Right lung (tissue), 5 donors: ENCODE results near the gene PECR. TPM values are rescaled to one million over a fixed set of nuclear protein-coding genes. Genes with fewer than 3 reads are reported as not detected.
"Not testable (repeated sequence)": the region's sequence is repeated elsewhere in the genome, so short reads cannot be mapped to it uniquely, and the experiment has no call there.

Experiments
- DNase-seq, 2 donors: peaks; one replicate each; pipeline ENCODE4 v3.0.0-alpha.2; 2013
- polyA plus RNA-seq, 5 donors: library from polyadenylated mRNA; unstranded; fragments of 120-200 nt; gene quantifications; one replicate each; pipeline versions ENCODE4 v1.2.1 to v1.2.3, GENCODE V29; 2013; ENCODE audit warnings: inconsistent platforms in 1 of 5, low replicate concordance in 1 of 5; ENCODE audit not compliant: insufficient read length in 5 of 5, insufficient read depth in 1 of 5

Gene PECR
- polyA plus RNA-seq, 5 donors, result 8.4 to 12.9 (median 12.2) TPM

DNA sequence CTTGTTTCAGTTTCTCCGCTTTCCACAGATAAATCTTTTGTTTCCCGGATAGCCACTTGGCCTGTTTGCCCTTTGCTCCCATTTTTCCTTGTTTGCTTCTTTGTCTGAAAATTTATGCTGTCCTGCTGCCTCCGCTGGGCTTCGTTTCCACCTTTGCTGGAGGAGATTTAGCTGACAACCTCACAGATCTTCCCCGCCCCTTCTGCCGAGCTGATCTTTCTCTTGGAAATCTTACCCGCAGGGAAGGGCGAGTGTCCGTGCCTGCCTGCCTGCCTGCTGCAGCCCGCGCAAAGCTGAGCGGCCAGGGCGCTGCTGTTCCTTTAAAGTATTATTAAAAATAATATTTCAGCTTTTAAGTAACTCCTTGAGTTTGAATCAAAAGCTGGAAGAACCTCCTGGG, 26.2 kb upstream of the PECR start:
- DNase-seq, result no peak

DNA sequence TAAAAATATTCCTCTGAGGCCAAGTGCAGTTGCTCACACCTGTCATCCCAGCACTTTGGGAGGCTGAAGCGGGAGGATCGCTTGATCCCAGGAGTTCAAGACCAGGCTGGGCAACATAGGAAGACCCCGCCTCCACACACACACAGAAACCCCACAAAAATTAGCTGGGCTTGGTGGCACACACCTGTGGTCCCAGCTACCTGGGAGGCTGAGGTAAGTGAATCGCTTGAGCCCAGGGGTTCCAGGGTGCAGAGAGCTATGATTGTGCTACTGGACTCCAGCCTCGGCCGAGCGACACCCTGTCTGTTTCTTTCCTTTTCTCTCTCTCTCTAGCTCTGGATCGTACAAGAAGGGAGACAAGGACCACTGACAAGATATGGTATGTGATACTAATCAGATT, 25.7 kb upstream of the PECR start:
- DNase-seq, result no peak

DNA sequence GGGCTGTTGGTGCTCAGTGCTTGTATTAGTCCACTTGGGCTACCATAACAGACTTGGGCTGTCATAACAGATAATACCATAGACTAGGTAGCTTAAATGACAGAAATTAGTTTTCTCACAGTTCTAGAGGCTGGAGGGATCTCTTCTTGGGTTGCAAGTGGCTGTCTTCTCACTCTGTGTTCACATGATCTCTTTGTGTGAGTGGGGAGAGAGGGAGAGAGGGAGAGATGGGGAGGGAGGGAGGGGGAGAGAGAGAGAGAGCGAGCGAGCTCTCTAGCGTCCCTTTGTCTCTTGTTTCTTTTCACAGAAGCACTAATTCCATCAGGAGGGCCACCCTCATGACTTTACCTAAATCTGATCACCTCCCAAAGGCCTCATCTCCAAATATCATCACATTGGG, 23.1 kb upstream of the PECR start:
- DNase-seq, result no peak

DNA sequence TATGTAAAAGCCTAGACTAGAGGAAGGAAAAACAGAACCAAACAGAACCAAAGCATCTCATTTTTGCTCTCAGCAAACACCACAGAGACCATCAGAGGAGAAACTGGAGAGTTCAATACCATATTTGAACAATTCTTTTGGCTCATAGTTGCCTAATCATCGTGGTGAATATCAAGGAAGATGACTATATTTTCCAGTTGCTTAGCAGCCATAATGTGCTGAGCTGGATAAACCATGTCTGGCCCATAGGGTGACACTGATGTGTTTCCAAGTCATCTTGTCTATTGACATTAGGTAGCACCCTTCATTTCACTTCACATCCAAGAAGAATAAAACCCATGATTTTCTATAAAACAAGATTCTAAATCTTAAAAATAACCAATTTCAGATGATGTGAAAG, 21.6 kb upstream of the PECR start:
- DNase-seq, result no peak

DNA sequence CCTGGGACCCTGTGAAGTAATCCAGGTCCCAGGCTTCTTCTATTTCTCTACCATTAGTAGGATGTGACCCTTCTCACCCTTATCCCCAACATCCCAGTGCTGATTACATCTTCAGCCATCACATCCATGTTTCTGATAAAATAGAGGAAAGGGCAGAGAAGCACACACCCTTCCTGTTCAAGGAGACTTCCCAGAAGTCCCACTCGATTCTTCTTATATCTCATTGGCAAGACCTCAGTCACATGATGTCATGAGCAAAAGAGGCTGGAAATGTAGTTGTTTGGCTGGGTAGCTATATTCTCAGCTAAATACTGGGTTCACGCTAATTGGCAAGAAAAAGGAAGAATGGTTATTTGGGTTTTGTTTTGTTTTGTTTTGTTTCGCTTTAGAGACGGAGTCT, 19.5 kb upstream of the PECR start:
- DNase-seq, result no peak

DNA sequence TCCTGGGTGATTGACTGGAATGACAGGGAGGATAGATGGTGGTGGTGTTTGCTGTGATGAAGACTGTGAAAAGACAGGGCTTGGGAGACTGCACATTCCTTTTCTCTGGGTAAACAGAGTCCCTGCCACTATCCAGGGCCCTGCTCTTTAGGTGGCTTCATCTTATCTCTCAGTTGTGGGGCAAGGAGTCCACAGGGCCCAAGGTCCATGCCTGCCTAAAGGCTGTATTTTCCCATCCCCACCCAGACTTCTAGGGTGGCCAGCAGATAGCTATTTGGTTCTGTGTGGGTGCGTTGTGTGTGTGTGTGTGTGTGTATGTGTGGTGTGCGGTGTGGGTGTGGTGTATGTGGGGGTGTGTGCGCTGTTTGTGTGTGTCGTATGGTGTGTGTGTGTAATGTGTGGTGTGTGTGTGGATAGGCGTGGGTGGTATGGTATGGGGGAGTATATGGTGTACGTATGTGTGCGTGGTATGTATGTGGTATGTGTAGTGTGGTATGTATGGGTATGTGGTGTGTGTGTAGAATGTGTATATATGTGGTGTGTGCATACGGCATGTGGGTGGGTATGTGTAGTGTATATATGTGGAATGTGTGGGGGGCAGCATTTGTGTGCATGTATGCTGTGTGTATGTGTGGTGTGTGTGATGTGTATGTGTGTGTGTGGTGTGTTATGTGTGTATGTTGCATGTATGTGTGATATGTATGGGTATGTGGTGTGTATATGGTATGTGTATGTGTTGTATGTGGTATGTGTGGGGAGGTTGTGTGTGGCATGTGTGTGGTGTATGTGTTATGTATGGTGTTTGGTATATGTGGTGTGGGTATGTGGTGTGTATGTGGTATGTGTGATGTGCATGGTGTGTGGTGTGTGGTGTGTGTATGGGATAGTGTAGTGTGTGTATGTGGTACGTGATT, 17.1 kb upstream of the PECR start:
- no peak for DNase-seq

DNA sequence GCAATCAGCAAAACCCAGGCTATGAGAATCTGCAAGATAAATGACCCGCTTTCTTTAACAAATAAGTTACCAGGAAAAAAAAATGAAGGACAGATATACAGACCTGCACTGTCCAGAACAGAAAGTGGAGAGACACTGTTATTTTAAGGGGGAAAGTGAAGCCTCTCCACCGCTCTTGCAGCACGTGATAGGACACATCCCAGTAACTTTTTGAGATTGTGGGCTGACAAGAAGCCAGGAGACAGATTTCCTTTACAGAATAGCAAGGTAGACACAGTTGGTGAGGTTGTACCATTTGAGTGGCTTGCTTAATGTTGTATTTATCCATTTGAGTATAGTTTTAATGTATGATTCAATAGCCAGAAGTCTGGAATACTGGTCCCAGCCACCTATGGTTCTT, 13.1 kb upstream of the PECR start:
- no peak for DNase-seq

DNA sequence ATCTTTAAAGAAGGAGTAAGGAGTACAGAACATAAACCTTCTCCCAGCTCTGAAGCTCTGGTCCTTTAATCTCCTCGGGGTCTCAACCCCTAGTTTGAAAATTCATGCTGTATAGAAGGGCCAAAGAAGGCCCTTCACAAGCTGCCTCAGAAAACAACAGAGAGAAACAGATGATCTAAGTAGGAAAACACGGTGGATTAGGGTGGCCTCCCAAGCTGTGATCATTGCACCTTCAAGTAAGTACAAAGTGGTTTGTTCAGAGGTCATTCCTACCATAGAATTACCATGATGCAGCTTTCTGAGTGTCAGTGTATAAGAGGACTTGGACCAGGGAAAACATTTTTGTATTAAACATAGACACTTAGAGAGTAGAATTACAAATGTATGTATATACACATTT, 11.0 kb upstream of the PECR start:
- DNase-seq, result no peak

DNA sequence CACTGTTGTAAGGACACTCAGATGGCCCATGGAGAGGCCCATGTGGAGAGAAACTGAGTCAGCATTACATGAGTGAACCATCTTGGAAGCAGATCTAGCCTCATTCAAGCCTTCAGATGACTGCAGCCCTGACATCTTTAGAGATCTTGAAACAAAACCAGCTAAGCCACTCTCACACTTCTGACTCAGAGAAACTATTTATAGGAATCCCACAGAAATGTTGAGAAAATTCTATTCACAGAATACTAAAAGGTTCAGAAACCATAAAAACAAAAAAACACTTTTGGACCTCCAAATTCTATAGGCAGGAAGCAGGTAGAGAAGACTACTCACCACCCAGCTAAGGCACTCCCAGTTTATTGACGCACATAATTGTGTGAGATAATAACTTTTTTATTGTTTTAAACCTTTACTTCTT, 8.8 kb upstream of the PECR start:
- no peak for DNase-seq

DNA sequence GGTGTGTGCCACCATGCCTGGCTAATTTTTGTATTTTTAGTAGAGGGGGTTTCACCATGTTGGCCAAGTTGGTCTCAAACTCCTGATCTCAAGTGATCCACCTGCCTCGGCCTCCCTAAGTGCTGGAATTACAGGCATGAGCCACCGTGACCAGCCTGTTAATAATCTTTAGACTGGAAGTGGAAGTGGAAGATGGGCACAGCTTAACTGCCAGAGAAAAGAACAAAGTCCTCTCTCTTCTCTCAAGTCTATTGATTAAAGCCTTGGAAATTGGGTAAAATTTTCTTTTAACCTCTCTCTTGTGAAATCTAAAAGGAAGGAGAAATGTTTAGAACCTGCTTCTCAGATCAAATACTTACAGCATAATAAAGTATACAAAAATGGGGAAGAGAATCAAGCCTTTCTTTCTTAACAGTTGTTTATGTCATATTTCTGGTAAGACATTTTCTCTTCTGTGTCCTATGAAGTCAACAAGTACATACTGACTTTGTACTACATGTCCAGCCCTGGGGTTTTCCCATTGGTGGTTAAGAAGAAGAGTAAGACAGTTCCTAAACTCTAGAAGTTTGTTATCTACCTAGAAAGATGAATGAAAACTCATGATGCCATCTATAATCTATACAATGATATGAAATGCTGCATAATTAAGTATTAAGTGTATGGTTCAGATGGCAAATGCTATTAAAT, 4.7 kb upstream of the PECR start:
- no peak for DNase-seq

DNA sequence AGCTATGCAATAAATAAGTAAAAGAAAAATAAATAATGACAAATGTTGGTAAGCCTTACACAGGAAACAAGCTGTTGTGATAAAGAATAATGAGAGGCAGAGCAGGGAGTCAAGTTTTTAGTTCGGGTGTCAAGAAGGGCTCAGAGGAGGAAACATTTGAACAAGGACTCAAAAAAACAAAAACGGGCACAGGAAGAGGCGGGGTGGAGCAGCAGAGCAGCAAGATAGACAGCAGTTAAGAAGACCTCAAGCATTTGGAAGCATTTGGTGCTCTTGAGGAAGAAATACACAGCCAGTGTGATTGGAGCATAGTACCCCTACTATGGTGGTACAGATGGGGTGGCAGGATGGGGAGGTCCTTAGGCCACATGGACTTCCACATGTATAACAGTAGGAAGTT, 2.9 kb upstream of the PECR start:
- no peak for DNase-seq

DNA sequence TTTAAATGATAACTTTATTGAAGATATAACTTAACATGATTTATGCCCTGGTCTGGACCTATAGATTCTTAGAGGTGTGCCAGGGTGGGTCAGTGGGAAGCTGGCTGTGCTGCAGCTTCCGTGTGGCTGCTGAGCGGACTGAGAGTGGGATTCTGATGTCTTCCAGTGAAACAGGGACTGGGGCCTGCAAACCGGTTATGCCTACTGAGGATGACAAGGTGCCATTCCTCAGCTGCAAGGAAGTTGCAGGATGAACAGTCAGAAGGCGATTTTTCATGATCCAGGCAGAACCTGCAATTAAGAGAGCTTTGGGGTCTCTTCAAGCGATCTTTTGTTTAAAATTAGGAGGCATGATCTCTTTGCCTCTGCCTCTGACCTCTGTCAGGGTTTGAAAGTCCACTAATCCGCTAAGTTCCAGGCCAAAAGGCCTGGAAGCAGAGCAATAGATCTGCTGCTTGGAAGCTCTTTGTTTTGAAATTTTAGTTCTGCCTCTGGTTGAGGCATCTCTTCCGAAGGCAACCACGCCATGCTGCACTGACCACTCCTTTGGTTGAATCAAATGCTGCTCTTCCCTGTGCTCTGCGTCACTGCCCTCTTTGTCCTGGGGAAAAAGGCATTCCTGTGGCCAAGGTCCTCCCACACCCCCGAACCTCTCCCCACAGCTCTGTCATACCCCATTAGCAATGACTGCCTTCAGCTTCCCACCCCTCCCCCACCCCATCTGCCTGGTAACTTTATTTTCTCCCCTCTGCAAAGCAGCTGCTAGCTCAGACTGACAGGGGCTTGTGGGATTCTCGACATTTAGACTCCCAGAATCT, 2.1 kb upstream of the PECR start:
- DNase-seq, result no peak

DNA sequence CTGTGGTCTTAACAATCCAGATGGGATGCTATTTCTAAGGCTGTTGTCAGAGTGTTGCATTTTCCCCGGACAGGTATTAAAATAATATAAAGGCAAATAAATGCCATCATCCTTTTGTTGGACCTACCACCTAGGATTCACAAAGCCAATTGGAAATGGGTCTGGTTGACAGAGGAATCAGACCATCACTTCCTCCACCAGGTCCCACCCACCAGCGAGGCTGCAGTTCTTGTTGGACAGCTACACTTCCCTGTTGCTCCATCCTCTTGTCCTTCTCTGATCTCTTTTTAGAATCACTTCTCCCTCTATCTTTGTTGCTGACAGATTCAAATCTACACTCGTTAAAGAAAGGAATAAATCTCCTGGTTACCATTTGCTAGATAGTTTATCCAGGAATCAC, 1.2 kb upstream of the PECR start:
- no peak for DNase-seq

DNA sequence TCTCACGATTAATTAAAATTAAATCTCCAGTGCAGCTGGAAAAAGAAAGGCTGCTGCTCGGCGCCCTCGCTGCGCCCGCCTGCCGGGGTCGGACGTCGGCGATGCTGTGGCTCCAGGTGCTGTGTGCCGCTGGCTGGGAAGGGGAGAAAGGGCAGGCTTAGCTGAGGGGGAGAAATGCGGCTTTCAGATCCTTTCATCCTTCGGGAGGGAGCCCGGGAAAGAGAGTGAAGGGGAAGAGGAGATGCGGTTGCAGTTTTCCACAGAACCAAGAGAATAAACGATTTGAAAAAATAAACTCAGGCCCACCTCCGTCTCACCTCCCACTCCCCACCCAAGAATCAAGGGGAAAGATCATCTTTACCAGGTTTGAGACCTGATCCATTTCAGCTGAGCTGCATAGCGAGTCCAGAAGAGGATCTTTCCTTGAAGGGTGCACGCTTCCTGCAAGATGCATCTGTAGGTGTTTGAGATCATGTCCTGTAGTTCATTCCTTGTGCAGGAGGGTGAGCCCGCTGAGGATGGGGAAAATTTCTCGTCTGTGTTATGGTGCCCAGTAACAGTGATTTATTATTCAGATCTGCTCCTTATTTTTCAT, 605 bp upstream of the PECR start:
- DNase-seq, result no peak

DNA sequence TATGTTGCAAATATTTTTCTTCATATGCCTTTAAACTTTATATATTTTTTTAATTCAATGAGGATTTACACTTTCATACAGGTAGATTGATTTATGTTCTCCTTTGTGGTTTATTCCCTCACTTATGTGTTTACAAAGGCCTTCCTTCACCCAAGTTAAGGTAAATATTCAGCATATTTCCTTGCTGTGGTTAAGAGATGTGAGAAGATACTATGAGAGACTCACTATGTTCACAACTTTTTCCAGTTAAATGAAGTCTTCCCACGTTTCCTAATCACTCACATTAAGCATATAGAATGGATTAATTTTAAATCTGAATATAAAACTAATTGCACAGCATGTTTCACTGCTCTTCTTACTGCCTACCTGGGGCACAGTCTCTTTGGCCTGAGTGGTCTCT, 597 bp downstream of the PECR start:
- no peak for DNase-seq

DNA sequence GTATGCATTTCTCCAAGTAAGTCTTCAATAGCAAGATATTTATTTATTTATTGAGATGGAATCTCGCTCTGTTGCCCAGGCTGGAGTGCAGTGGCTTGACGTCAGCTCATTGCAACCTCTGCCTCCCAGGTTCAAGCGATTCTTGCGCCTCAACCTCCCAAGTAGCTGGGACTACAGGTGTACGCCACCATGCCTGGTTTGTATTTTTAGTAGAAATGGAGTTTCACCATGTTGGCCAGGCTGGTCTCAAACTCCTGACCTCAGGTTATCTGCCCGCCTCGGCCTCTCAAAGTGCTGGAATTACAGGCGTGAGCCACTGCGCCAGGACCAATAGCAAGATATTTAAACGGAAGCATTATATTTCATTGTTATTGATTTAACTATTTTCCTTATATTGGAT, 1.6 kb downstream of the PECR start:
- not testable (repeated sequence) for DNase-seq

DNA sequence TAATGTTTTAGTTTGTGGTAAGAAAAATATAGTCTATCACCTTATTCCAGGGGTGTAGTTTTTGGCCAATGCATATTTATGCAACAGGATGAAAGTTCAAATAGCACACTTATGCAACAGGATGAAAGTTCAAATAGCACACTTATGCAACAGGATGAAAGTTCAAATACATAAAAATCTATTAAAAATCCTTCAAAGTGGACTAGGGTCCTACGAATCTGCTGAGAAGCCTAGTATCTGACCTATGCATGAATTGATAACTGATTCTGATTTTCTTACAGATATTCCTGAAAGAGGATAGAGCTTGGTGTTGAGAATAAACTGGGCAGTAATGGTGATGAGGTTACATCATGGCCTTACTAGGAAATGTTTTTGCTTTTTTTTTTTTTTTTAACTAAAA, 2.8 kb downstream of the PECR start:
- DNase-seq, result no peak

DNA sequence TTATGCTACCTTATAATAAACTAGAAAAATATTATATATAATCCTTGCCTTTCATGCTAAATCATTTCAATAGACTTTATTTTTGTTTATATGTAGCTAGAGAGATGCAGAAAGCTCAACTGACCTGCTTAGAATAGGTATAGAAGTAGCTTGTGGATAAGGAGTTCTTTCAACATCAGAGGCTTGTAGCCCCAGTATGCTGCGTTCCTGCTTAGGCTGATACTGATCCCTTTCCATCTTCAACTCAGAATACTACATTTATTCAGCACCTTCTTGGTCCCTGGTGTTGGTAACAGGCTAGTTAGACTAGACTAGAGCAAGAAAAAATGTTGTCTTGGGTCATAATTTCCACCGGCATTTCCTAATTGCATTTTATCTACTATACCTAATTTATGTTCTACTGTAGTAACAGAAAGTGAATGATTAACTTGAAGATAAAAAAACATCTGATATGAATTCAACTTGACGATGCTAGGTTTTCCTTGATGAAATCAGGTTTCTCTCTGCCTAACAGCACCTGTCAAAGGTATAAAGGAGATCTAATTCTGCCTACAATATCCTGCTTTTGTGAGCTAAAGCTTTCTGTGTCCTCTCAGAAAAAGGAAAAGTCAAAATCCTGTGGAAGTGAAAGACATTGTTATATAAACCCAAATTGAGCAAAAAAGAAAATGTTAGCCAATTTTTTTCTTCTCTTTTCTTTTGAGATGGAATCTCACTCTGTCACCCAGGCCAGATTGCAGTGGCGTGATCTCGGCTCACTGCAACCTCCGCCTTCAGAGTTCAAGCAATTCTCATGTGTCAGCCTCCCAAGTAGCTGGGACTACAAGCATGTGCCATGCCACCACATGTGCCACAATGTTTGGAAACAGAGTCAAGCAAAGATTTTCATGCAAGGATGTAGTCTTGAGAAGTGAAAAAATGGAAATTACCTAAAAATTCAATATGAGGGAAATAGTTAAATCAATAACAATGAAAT, 5.8 kb downstream of the PECR start:
- no peak for DNase-seq

DNA sequence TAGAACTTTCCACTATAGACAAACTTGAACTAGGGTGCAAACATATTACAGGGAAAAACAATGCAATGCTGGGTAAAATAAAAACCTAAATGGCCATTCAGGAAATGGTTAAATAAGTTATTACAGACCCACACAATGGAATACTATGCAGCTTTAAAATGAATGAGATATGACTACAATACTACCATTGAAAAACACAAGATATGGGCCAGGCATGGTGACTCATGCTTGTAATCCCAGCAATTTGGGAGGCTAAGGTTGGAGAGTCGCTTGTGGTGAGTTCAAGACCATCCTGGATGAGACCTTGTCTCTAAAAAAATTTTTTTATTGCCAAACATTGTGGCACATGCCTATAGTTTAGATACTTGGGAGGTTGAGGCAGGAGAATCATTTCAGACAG, 6.8 kb downstream of the PECR start:
- no peak for DNase-seq

DNA sequence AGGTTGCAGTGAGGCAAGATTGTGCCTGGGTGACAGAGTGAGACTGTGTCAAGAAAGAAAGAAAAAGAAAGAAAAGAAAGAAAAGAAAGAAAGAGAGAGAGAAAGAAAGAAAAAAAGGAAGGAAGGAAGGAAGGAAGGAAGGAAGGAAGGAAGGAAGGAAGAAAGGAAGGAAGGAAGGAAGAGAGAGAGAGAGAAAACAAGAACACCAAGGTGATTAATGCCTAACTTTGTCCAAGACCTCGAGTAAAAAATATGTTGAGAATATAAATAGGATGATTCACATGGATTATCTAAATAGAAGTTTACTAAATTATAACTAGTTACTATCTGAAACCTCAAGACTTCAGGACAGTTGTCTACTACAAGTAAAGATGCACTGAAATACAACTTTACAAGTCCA, 7.2 kb downstream of the PECR start:
- DNase-seq, result no peak

DNA sequence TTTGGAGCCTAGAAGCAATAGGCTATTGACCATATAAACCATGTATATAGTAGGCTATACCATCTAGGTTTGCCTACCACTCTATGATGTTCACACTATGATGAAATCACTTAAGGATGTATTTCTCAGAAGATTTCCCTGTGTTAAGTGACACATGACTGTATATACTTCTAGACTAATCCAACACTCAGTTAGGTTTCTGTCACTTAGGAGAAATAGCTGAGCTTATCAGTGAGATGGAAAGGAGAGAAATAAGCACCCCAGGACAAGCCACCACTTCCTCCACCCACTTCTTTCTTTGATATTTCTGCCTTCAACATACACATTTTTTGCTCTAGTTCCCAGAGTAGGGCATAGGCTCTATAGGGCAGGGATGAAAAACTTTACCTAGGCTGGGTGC, 7.8 kb downstream of the PECR start:
- no peak for DNase-seq
